GM10847 (cell line): ENCODE data around the gene MC1R.

ENCODE experiments used
- POLR2A ChIP-seq: IDR thresholded peaks from 2 replicates; pipeline ENCODE4 v1.6.1; 2011; ENCODE audit not compliant: insufficient read length; ENCODE audit errors: extremely low read depth

The MC1R gene

GRCh38 chr16:89892055-89892630 lies 26.5 kb upstream of the MC1R start:
- no peak for TF ChIP-seq POLR2A

GRCh38 chr16:89892635-89893034 lies 26.0 kb upstream of the MC1R start:
- TF ChIP-seq POLR2A = no peak

- no peak for TF ChIP-seq POLR2A
Observed at GRCh38 chr16:89893642-89894548, 24.8 kb upstream of the MC1R start.

GRCh38 chr16:89895482-89896250 lies 23.0 kb upstream of the MC1R start:
- TF ChIP-seq POLR2A = no peak

GRCh38 chr16:89897204-89897603 lies 21.5 kb upstream of the MC1R start:
- TF ChIP-seq POLR2A = no peak

GRCh38 chr16:89898201-89898967 lies 20.3 kb upstream of the MC1R start:
- TF ChIP-seq POLR2A = no peak

- TF ChIP-seq POLR2A = no peak
Observed at GRCh38 chr16:89899879-89900481, 18.7 kb upstream of the MC1R start.

GRCh38 chr16:89900885-89901284 lies 17.8 kb upstream of the MC1R start:
- no peak for TF ChIP-seq POLR2A

GRCh38 chr16:89902980-89903379 lies 15.7 kb upstream of the MC1R start:
- no peak for TF ChIP-seq POLR2A

GRCh38 chr16:89903908-89904515 lies 14.7 kb upstream of the MC1R start:
- no peak for TF ChIP-seq POLR2A

GRCh38 chr16:89904606-89905510 lies 13.8 kb upstream of the MC1R start:
- TF ChIP-seq POLR2A = no peak

GRCh38 chr16:89905511-89906139 lies 13.0 kb upstream of the MC1R start:
- no peak for TF ChIP-seq POLR2A
